Prostate gland (tissue), 2 donors: Measurements from ENCODE around the gene VAPB.

ENCODE experiments used
- CTCF ChIP-seq, 4 experiments: fragments of 200-600 bp in 2 of 4; fragments of 450-650 bp in 2 of 4; sonication (generic) in 2 of 4; IDR thresholded peaks; 1 replicate in 3 of 4; 2 replicates in 1 of 4; pipeline ENCODE4 v1.5.1; 2016 to 2019; ENCODE audit warnings: antibody characterized with exemption in 4 of 4, mild to moderate bottlenecking in 2 of 4, moderate library complexity in 2 of 4
- POLR2A ChIP-seq: fragments of 450-650 bp; IDR thresholded peaks from one replicate; pipeline ENCODE4 v1.6.1; 2016; ENCODE audit warnings: antibody characterized with exemption, mild to moderate bottlenecking
- POLR2AphosphoS5 ChIP-seq: sonication (generic); formaldehyde crosslinking; IDR thresholded peaks from one replicate; pipeline ENCODE4 v1.6.1; 2017; ENCODE audit warnings: antibody characterized with exemption

- TF ChIP-seq CTCF (IDR thresholded peaks at IDR 0.05): no peak
- TF ChIP-seq POLR2A: no peak
- no peak for TF ChIP-seq POLR2AphosphoS5
These were observed 12.1 kb downstream of the VAPB start for GRCh38 chr20:58401162-58401561.
